HEK293 (cell line): ENCODE results near the gene GCDH.

Experiments used
- CTCF ChIA-PET: fragments of 350-600 bp; formaldehyde crosslinking; extraction: SDS; loops from one replicate; lab custom pipeline; 2021; ENCODE audit warnings: antibody characterized with exemption; lab: Yijun Ruan, JAX
- POLR2A ChIA-PET: fragments of 300-600 bp; formaldehyde crosslinking; extraction: SDS; loops from one replicate; lab custom pipeline; 2020; ENCODE audit warnings: antibody characterized with exemption, inconsistent platforms; lab: Yijun Ruan, JAX
- H3K27ac ChIP-seq: fragments of 200-500 bp; sonication (Bioruptor generic); 2 replicates; pipeline ENCODE4 v1.5.1; 2014; ENCODE audit warnings: low read depth, low read length, control low read depth, inconsistent platforms; ENCODE audit errors: extremely low read depth
- H3K36me3 ChIP-seq, 2 experiments: fragments of 200-500 bp in 1 of 2; sonication (Bioruptor generic) in 1 of 2; 1 replicate in 1 of 2; 2 replicates in 1 of 2; pipeline ENCODE4 v1.5.1; 2014 to 2017; ENCODE audit warnings: inconsistent platforms in 2 of 2, low read length in 2 of 2; ENCODE audit not compliant: control insufficient read depth in 2 of 2, insufficient read depth in 1 of 2
- H3K4me1 ChIP-seq: fragments of 200-500 bp; sonication (Bioruptor generic); 2 replicates; pipeline ENCODE4 v1.5.1; 2014; ENCODE audit warnings: mild to moderate bottlenecking, low read length, inconsistent platforms; ENCODE audit not compliant: control insufficient read depth, insufficient read depth
- H3K4me3 ChIP-seq: 2 replicates; pipeline ENCODE4 v1.5.1; 2011; ENCODE audit warnings: low read depth, mild to moderate bottlenecking, control low read depth, low read length, moderate library complexity
- H3K9me3 ChIP-seq: fragments of 200-500 bp; sonication (Bioruptor generic); 2 replicates; pipeline ENCODE4 v1.5.1; 2014; ENCODE audit warnings: low read depth, low read length, inconsistent platforms; ENCODE audit not compliant: control insufficient read depth, insufficient read depth
- GLIS2 ChIP-seq: fragments of 450-650 bp; formaldehyde crosslinking; IDR thresholded peaks from 2 replicates; pipeline ENCODE4 v1.5.1; 2016; ENCODE audit warnings: missing biosample characterization, missing genetic modification characterization
- KLF8 ChIP-seq: fragments of 450-650 bp; formaldehyde crosslinking; IDR thresholded peaks from 2 replicates; pipeline ENCODE4 v1.5.1; 2016; ENCODE audit warnings: missing biosample characterization, missing genetic modification characterization
- KLF9 ChIP-seq: fragments of 450-650 bp; formaldehyde crosslinking; IDR thresholded peaks from 2 replicates; pipeline ENCODE4 v1.5.1; 2016; ENCODE audit warnings: missing biosample characterization, missing genetic modification characterization, low read depth
- MYNN ChIP-seq: fragments of 450-650 bp; formaldehyde crosslinking; IDR thresholded peaks from 2 replicates; pipeline ENCODE4 v1.5.1; 2016; ENCODE audit warnings: missing biosample characterization, missing genetic modification characterization, borderline replicate concordance
- SALL2 ChIP-seq: fragments of 450-650 bp; formaldehyde crosslinking; IDR thresholded peaks from 2 replicates; pipeline ENCODE4 v1.5.0; 2017; ENCODE audit warnings: missing biosample characterization, mild to moderate bottlenecking, missing genetic modification characterization, borderline replicate concordance
- TRIM28 ChIP-seq: IDR thresholded peaks from 2 replicates; pipeline ENCODE4 v1.6.1; 2011; ENCODE audit warnings: low read length, control low read depth, borderline replicate concordance
- ZEB2 ChIP-seq: fragments of 450-650 bp; formaldehyde crosslinking; IDR thresholded peaks from 2 replicates; pipeline ENCODE4 v1.5.1; 2016; ENCODE audit warnings: missing biosample characterization, missing genetic modification characterization
- ZNF211 ChIP-seq: fragments of 450-650 bp; formaldehyde crosslinking; IDR thresholded peaks from 2 replicates; pipeline ENCODE4 v1.5.1; 2016; ENCODE audit warnings: low read depth, missing biosample characterization, missing genetic modification characterization
- ZNF221 ChIP-seq: fragments of 450-650 bp; formaldehyde crosslinking; IDR thresholded peaks from 2 replicates; pipeline ENCODE4 v1.5.1; 2017; ENCODE audit warnings: missing biosample characterization, missing genetic modification characterization, borderline replicate concordance
- ZNF280D ChIP-seq: fragments of 450-650 bp; formaldehyde crosslinking; IDR thresholded peaks from 2 replicates; pipeline ENCODE4 v1.5.1; 2016; ENCODE audit warnings: missing biosample characterization, missing genetic modification characterization
- ZNF558 ChIP-seq: fragments of 450-650 bp; formaldehyde crosslinking; IDR thresholded peaks from 2 replicates; pipeline ENCODE4 v1.5.1; 2016; ENCODE audit warnings: missing biosample characterization, missing genetic modification characterization
- ZNF677 ChIP-seq: fragments of 450-650 bp; IDR thresholded peaks from 2 replicates; pipeline ENCODE4 v1.5.0; 2018; ENCODE audit warnings: missing biosample characterization, mild to moderate bottlenecking, missing genetic modification characterization, moderate library complexity
- ZNF701 ChIP-seq: fragments of 450-650 bp; formaldehyde crosslinking; IDR thresholded peaks from 2 replicates; pipeline ENCODE4 v1.5.1; 2016; ENCODE audit warnings: missing biosample characterization, missing genetic modification characterization
- ZXDB ChIP-seq: fragments of 450-650 bp; formaldehyde crosslinking; IDR thresholded peaks from 2 replicates; pipeline ENCODE4 v1.5.1; 2016; ENCODE audit warnings: missing biosample characterization, missing genetic modification characterization
- TF ChIP-seq, protein P1 (sequence below): fragments of 450-650 bp; formaldehyde crosslinking; IDR thresholded peaks from 2 replicates; pipeline ENCODE4 v1.5.1; 2016; ENCODE audit warnings: missing biosample characterization, missing genetic modification characterization
- TF ChIP-seq, protein P2 (sequence below): fragments of 450-650 bp; formaldehyde crosslinking; IDR thresholded peaks from 2 replicates; pipeline ENCODE4 v1.5.1; 2016; ENCODE audit warnings: missing biosample characterization, missing genetic modification characterization
- TF ChIP-seq, protein P3 (sequence below): fragments of 450-650 bp; formaldehyde crosslinking; IDR thresholded peaks from 2 replicates; pipeline ENCODE4 v1.5.1; 2016; ENCODE audit warnings: missing biosample characterization, missing genetic modification characterization
- TF ChIP-seq, protein P4 (sequence below): fragments of 450-650 bp; formaldehyde crosslinking; IDR thresholded peaks from 2 replicates; pipeline ENCODE4 v1.5.1; 2016; ENCODE audit warnings: missing biosample characterization, missing genetic modification characterization

GCDH gene

GRCh38 chr19:12936582-12936981 lies 45.6 kb downstream of the GCDH start:
- Histone ChIP-seq H3K9me3 (no peaks in the 10 kb centered on the region), H3K4me3 (no peak overlapping the region), H3K36me3 (peaks cover 12 to 30% of the 10 kb centered on the region in 2 experiments; a peak in 2 of 3 replicates), H3K27ac (no peak overlapping the region), H3K4me1 (peaks cover 9% of the 10 kb centered on the region)
- POLR2A ChIA-PET: interaction anchor here (0.6 to 1.7 kb wide), 2 partner anchors 29 to 154 kb away, joined by 6 to 7 read pairs; no protein-coding TSS in a partner anchor
- TF ChIP-seq, protein P1, sequence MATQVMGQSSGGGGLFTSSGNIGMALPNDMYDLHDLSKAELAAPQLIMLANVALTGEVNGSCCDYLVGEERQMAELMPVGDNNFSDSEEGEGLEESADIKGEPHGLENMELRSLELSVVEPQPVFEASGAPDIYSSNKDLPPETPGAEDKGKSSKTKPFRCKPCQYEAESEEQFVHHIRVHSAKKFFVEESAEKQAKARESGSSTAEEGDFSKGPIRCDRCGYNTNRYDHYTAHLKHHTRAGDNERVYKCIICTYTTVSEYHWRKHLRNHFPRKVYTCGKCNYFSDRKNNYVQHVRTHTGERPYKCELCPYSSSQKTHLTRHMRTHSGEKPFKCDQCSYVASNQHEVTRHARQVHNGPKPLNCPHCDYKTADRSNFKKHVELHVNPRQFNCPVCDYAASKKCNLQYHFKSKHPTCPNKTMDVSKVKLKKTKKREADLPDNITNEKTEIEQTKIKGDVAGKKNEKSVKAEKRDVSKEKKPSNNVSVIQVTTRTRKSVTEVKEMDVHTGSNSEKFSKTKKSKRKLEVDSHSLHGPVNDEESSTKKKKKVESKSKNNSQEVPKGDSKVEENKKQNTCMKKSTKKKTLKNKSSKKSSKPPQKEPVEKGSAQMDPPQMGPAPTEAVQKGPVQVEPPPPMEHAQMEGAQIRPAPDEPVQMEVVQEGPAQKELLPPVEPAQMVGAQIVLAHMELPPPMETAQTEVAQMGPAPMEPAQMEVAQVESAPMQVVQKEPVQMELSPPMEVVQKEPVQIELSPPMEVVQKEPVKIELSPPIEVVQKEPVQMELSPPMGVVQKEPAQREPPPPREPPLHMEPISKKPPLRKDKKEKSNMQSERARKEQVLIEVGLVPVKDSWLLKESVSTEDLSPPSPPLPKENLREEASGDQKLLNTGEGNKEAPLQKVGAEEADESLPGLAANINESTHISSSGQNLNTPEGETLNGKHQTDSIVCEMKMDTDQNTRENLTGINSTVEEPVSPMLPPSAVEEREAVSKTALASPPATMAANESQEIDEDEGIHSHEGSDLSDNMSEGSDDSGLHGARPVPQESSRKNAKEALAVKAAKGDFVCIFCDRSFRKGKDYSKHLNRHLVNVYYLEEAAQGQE (tag by site-specific recombination): no peak
- 0 out of 2 replicates have a peak, but pooled peaks have one; percentile 13 for TF ChIP-seq ZEB2 (tag by site-specific recombination)
- CTCF ChIA-PET: interaction anchor here (0.6 kb wide), 1 partner anchor 94 kb away, joined by 4 read pairs; no protein-coding TSS in a partner anchor

GRCh38 chr19:12937093-12937926 lies 46.4 kb downstream of the GCDH start:
- Histone ChIP-seq H3K4me1 (peaks cover 9% of the 10 kb centered on the region), H3K27ac (peak overlapping the region; percentile 67; the same call in 1 of the 2 replicates), H3K36me3 (peaks cover 14 to 35% of the 10 kb centered on the region in 2 experiments; a peak in 2 of 3 replicates), H3K4me3 (peak overlapping the region; percentile 54), H3K9me3 (no peaks in the 10 kb centered on the region)
- ChIA-PET POLR2A (interaction anchor here (0.6 to 2.9 kb wide), 11 partner anchors 9 to 1756 kb away, joined by 3 to 21 read pairs (median 6); partner anchors contain the start of genes DNASE2, GCDH, RAD23A and SYCE2), CTCF (interaction anchor here (0.6 to 2.6 kb wide), 3 partner anchors 16 to 93 kb away, joined by 4 to 11 read pairs (median 4); no protein-coding TSS in a partner anchor)
- TF ChIP-seq, protein P2, sequence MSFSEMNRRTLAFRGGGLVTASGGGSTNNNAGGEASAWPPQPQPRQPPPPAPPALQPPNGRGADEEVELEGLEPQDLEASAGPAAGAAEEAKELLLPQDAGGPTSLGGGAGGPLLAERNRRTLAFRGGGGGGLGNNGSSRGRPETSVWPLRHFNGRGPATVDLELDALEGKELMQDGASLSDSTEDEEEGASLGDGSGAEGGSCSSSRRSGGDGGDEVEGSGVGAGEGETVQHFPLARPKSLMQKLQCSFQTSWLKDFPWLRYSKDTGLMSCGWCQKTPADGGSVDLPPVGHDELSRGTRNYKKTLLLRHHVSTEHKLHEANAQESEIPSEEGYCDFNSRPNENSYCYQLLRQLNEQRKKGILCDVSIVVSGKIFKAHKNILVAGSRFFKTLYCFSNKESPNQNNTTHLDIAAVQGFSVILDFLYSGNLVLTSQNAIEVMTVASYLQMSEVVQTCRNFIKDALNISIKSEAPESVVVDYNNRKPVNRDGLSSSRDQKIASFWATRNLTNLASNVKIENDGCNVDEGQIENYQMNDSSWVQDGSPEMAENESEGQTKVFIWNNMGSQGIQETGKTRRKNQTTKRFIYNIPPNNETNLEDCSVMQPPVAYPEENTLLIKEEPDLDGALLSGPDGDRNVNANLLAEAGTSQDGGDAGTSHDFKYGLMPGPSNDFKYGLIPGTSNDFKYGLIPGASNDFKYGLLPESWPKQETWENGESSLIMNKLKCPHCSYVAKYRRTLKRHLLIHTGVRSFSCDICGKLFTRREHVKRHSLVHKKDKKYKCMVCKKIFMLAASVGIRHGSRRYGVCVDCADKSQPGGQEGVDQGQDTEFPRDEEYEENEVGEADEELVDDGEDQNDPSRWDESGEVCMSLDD (tag by site-specific recombination): no peak
- TF ChIP-seq KLF9 (tag by site-specific recombination) (no peak), ZNF677 (tag by site-specific recombination) (no peak), TRIM28 (no peak), GLIS2 (tag by site-specific recombination) (no peak), ZNF221 (no peak), ZNF280D (tag by site-specific recombination) (no peak), ZNF701 (tag by site-specific recombination) (no peak), ZNF558 (tag by site-specific recombination) (no peak), ZNF211 (tag by site-specific recombination) (no peak), ZXDB (no peak), KLF8 (tag by site-specific recombination) (0 out of 2 replicates have a peak, but pooled peaks have one; percentile 22), SALL2 (tag by site-specific recombination) (no peak), MYNN (tag by site-specific recombination) (no peak)
- TF ChIP-seq, protein P3, sequence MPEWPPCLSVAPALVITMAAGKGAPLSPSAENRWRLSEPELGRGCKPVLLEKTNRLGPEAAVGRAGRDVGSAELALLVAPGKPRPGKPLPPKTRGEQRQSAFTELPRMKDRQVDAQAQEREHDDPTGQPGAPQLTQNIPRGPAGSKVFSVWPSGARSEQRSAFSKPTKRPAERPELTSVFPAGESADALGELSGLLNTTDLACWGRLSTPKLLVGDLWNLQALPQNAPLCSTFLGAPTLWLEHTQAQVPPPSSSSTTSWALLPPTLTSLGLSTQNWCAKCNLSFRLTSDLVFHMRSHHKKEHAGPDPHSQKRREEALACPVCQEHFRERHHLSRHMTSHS (tag by site-specific recombination): no peak
- TF ChIP-seq, protein P4, sequence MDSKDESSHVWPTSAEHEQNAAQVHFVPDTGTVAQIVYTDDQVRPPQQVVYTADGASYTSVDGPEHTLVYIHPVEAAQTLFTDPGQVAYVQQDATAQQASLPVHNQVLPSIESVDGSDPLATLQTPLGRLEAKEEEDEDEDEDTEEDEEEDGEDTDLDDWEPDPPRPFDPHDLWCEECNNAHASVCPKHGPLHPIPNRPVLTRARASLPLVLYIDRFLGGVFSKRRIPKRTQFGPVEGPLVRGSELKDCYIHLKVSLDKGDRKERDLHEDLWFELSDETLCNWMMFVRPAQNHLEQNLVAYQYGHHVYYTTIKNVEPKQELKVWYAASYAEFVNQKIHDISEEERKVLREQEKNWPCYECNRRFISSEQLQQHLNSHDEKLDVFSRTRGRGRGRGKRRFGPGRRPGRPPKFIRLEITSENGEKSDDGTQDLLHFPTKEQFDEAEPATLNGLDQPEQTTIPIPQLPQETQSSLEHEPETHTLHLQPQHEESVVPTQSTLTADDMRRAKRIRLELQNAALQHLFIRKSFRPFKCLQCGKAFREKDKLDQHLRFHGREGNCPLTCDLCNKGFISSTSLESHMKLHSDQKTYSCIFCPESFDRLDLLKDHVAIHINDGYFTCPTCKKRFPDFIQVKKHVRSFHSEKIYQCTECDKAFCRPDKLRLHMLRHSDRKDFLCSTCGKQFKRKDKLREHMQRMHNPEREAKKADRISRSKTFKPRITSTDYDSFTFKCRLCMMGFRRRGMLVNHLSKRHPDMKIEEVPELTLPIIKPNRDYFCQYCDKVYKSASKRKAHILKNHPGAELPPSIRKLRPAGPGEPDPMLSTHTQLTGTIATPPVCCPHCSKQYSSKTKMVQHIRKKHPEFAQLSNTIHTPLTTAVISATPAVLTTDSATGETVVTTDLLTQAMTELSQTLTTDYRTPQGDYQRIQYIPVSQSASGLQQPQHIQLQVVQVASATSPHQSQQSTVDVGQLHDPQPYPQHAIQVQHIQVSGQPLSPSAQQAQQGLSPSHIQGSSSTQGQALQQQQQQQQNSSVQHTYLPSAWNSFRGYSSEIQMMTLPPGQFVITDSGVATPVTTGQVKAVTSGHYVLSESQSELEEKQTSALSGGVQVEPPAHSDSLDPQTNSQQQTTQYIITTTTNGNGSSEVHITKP (tag by site-specific recombination): peak; percentile 97
